Vagina (tissue), 2 donors: ENCODE results near the gene CRACDL. TPM values are rescaled to one million over a fixed set of nuclear protein-coding genes. Genes with fewer than 3 reads are reported as not detected.
"Not testable (repeated sequence)": the region's sequence is repeated elsewhere in the genome, so short reads cannot be mapped to it uniquely, and the experiment has no call there.

Source experiments
- DNase-seq, 2 donors: peaks; one replicate each; pipeline ENCODE4 v3.0.0-alpha.2; 2017; ENCODE audit errors: extremely low spot score in 2 of 2
- H3K27ac ChIP-seq: fragments of 200-600 bp; sonication (generic); one replicate; pipeline ENCODE4 v1.5.1; 2019
- H3K27me3 ChIP-seq: fragments of 200-600 bp; sonication (generic); one replicate; pipeline ENCODE4 v1.5.1; 2019
- H3K36me3 ChIP-seq, 2 donors: fragments of 200-600 bp; sonication (generic); one replicate each; pipeline ENCODE4 v1.5.1; 2017 to 2019
- H3K4me1 ChIP-seq: fragments of 200-600 bp; sonication (generic); one replicate; pipeline ENCODE4 v1.5.1; 2019
- H3K4me3 ChIP-seq, 2 donors: fragments of 200-600 bp; sonication (generic); 1 replicate in 1 of 2; 2 replicates in 1 of 2; pipeline ENCODE4 v1.5.1; 2016 to 2019
- H3K9me3 ChIP-seq: fragments of 200-600 bp; sonication (generic); one replicate; pipeline ENCODE4 v1.5.1; 2019
- CTCF ChIP-seq, 3 experiments: fragments of 450-650 bp in 2 of 3; fragments of 200-600 bp in 1 of 3; sonication (generic) in 1 of 3; IDR thresholded peaks; one replicate each; pipeline ENCODE4 v1.5.1; 2017 to 2019; ENCODE audit warnings: antibody characterized with exemption in 3 of 3, mild to moderate bottlenecking in 2 of 3, moderate library complexity in 2 of 3
- POLR2A ChIP-seq, 2 donors: fragments of 450-650 bp; IDR thresholded peaks; one replicate each; pipeline ENCODE4 v1.6.1; 2017; ENCODE audit warnings: antibody characterized with exemption in 2 of 2, mild to moderate bottlenecking in 2 of 2, moderate library complexity in 2 of 2
- POLR2AphosphoS5 ChIP-seq, 2 donors: sonication (generic); formaldehyde crosslinking; IDR thresholded peaks; one replicate each; pipeline ENCODE4 v1.9.0; 2017; ENCODE audit warnings: antibody characterized with exemption in 2 of 2, mild to moderate bottlenecking in 2 of 2, low read depth in 1 of 2; ENCODE audit not compliant: insufficient read depth in 1 of 2
- intact Hi-C: fragments of 100-400 bp; cut with DNase I; formaldehyde crosslinking; loops from one replicate; pipeline ENCODE4 v1.15.1; 2023
- total RNA-seq: library from RNA; depleted of rRNA; stranded (reverse); fragments of >200 nt; gene quantifications from one replicate; pipeline ENCODE4 v1.2.3, GENCODE V29; 2016

CRACDL gene
- total RNA-seq, 1 donor from 2014 or later = 6.4 TPM

- no peak overlapping the region for H3K4me3 ChIP-seq
- H3K27ac ChIP-seq = no peak overlapping the region
- no peaks in the 10 kb centered on the region for H3K27me3 ChIP-seq
- H3K9me3 ChIP-seq = no peaks in the 10 kb centered on the region
- no peaks in the 10 kb centered on the region for H3K36me3 ChIP-seq
- intact Hi-C loops = no loop called here
- H3K4me1 ChIP-seq = no peaks in the 10 kb centered on the region
- DNase-seq = no peak
- TF ChIP-seq CTCF (IDR thresholded peaks at IDR 0.05) (no peak), POLR2A (IDR thresholded peaks at IDR 0.05) (no peak), POLR2AphosphoS5 (IDR thresholded peaks at IDR 0.05; ENCODE audit: insufficient read depth in 1 of 2, low read depth in 1 of 2) (no peak)
These were observed 55.5 kb downstream of the CRACDL start for GRCh38 chr2:98880266-98881152.

GRCh38 chr2:98877658-98878057 is 58.4 kb downstream of the CRACDL start:
- H3K4me3 ChIP-seq, intact Hi-C loops, H3K4me1 ChIP-seq, H3K36me3 ChIP-seq, H3K27ac ChIP-seq, DNase-seq, H3K27me3 ChIP-seq, H3K9me3 ChIP-seq: not testable (repeated sequence)

GRCh38 chr2:98876741-98877140 is 59.3 kb downstream of the CRACDL start:
- intact Hi-C loops = no loop called here
- Histone ChIP-seq H3K36me3 (no peaks in the 10 kb centered on the region), H3K9me3 (no peaks in the 10 kb centered on the region), H3K27me3 (no peaks in the 10 kb centered on the region), H3K4me1 (no peaks in the 10 kb centered on the region), H3K4me3 (no peak overlapping the region), H3K27ac (no peak overlapping the region)
- TF ChIP-seq POLR2AphosphoS5 (IDR thresholded peaks at IDR 0.05; ENCODE audit: insufficient read depth in 1 of 2, low read depth in 1 of 2) (no peak), CTCF (IDR thresholded peaks at IDR 0.05) (no peak)
- no peak for DNase-seq

- intact Hi-C loops = no loop called here
- no peaks in the 10 kb centered on the region for H3K36me3 ChIP-seq
- no peak for TF ChIP-seq POLR2A (IDR thresholded peaks at IDR 0.05)
- no peak for TF ChIP-seq CTCF (IDR thresholded peaks at IDR 0.05)
- TF ChIP-seq POLR2AphosphoS5 (IDR thresholded peaks at IDR 0.05; ENCODE audit: insufficient read depth in 1 of 2, low read depth in 1 of 2) = no peak
- H3K9me3 ChIP-seq = no peaks in the 10 kb centered on the region
- H3K27ac ChIP-seq = no peak overlapping the region
- H3K27me3 ChIP-seq = no peaks in the 10 kb centered on the region
- H3K4me1 ChIP-seq = no peaks in the 10 kb centered on the region
- DNase-seq = no peak
- no peak overlapping the region for H3K4me3 ChIP-seq
These were observed 60.3 kb downstream of the CRACDL start for GRCh38 chr2:98875746-98876145.

- intact Hi-C loops = no loop called here
- no peak overlapping the region for H3K27ac ChIP-seq
- H3K4me1 ChIP-seq = no peaks in the 10 kb centered on the region
- no peaks in the 10 kb centered on the region for H3K9me3 ChIP-seq
- no peak for DNase-seq
- no peak for TF ChIP-seq CTCF (IDR thresholded peaks at IDR 0.05)
- no peak for TF ChIP-seq POLR2A (IDR thresholded peaks at IDR 0.05)
- no peak for TF ChIP-seq POLR2AphosphoS5 (IDR thresholded peaks at IDR 0.05; ENCODE audit: insufficient read depth in 1 of 2, low read depth in 1 of 2)
- H3K27me3 ChIP-seq = no peaks in the 10 kb centered on the region
- no peaks in the 10 kb centered on the region for H3K36me3 ChIP-seq
- H3K4me3 ChIP-seq = no peak overlapping the region
These were observed 60.8 kb downstream of the CRACDL start for GRCh38 chr2:98875081-98875728.
